Gastroesophageal sphincter (tissue), 4 donors: ENCODE data around the gene RANBP3. TPM values are rescaled to one million over a fixed set of nuclear protein-coding genes. Genes with fewer than 3 reads are reported as not detected.

ENCODE experiments used
- ATAC-seq: fragments of 150-250 bp; one replicate; pipeline ENCODE4 v1.9.1; 2016; ENCODE audit warnings: mild to moderate bottlenecking, moderate library complexity
- H3K27ac ChIP-seq, 4 donors: fragments of 200-600 bp; sonication (generic) in 3 of 4; 1 replicate in 3 of 4; 2 replicates in 1 of 4; pipeline ENCODE4 v1.5.1; 2016 to 2019
- H3K27me3 ChIP-seq: fragments of 200-600 bp; sonication (generic); one replicate; pipeline ENCODE4 v1.5.1; 2019
- H3K36me3 ChIP-seq, 2 donors: fragments of 200-600 bp; sonication (generic); one replicate each; pipeline ENCODE4 v1.5.1; 2019; ENCODE audit warnings: control low read depth in 1 of 2
- H3K4me1 ChIP-seq, 3 donors: fragments of 200-600 bp; sonication (generic); 1 replicate in 2 of 3; 2 replicates in 1 of 3; pipeline ENCODE4 v1.5.1; 2016 to 2019; ENCODE audit warnings: control low read depth in 2 of 3
- H3K4me3 ChIP-seq, 2 donors: fragments of 200-600 bp; sonication (generic); one replicate each; pipeline ENCODE4 v1.5.1; 2019; ENCODE audit warnings: mild to moderate bottlenecking in 1 of 2, moderate library complexity in 1 of 2
- H3K9me3 ChIP-seq, 3 donors: fragments of 200-600 bp; sonication (generic); one replicate each; pipeline ENCODE4 v1.5.1; 2017 to 2019; ENCODE audit warnings: control low read depth in 2 of 3
- CTCF ChIP-seq, 4 experiments: fragments of 200-600 bp in 2 of 4; fragments of 450-650 bp in 2 of 4; sonication (generic) in 1 of 4; IDR thresholded peaks; one replicate each; pipeline ENCODE4 v1.5.1; 2017 to 2019; ENCODE audit warnings: antibody characterized with exemption in 4 of 4, mild to moderate bottlenecking in 2 of 4, moderate library complexity in 2 of 4
- EP300 ChIP-seq: sonication (generic); formaldehyde crosslinking; IDR thresholded peaks from one replicate; pipeline ENCODE4 v1.6.1; 2017; ENCODE audit warnings: antibody characterized with exemption, mild to moderate bottlenecking
- POLR2A ChIP-seq, 2 donors: fragments of 450-650 bp; IDR thresholded peaks; one replicate each; pipeline ENCODE4 v1.6.1; 2017; ENCODE audit warnings: antibody characterized with exemption in 2 of 2, mild to moderate bottlenecking in 2 of 2, moderate library complexity in 1 of 2
- POLR2AphosphoS5 ChIP-seq: sonication (generic); formaldehyde crosslinking; IDR thresholded peaks from one replicate; pipeline ENCODE4 v1.6.1; 2017; ENCODE audit warnings: antibody characterized with exemption
- WGBS, 2 donors: methylation state at CpG; one replicate each; pipeline ENCODE4 v1.1.5; 2018; ENCODE audit warnings: low coverage in 1 of 2; 5-methylcytosine and 5-hydroxymethylcytosine counted together
- total RNA-seq, 4 donors: library from RNA; depleted of rRNA; stranded (reverse); fragments of >200 nt; gene quantifications; one replicate each; pipeline ENCODE4 v1.1.0, GENCODE V29; 2016

The RANBP3 gene
- total RNA-seq, 4 donors from 2014 or later = 87.0 to 125 (median 104) TPM

GRCh38 chr19:5897189-5897969 lies 80.6 kb downstream of the RANBP3 start:
- ATAC-seq = no peak
- WGBS, 2 donors = 67% methylated on average over 1 of the region's 30 CpGs; no CpG with 5 or more reads in 1 of the 2 donors
- Histone ChIP-seq H3K9me3 (no peaks in the 10 kb centered on the region), H3K36me3 (peaks cover 0 to 60% of the 10 kb centered on the region in 2 donors), H3K4me3 (no peak overlapping the region), H3K27me3 (no peaks in the 10 kb centered on the region), H3K4me1 (peaks cover 0 to 48% (median 7%) of the 10 kb centered on the region in 3 donors), H3K27ac (peak overlapping the region in 3 of 4 donors; percentile 17 to 48 (median 31))
- TF ChIP-seq POLR2AphosphoS5 = no peak
- TF ChIP-seq CTCF (IDR thresholded peaks at IDR 0.05) = no peak
- TF ChIP-seq POLR2A (IDR thresholded peaks at IDR 0.05) = no peak
- TF ChIP-seq EP300 = no peak

DNA sequence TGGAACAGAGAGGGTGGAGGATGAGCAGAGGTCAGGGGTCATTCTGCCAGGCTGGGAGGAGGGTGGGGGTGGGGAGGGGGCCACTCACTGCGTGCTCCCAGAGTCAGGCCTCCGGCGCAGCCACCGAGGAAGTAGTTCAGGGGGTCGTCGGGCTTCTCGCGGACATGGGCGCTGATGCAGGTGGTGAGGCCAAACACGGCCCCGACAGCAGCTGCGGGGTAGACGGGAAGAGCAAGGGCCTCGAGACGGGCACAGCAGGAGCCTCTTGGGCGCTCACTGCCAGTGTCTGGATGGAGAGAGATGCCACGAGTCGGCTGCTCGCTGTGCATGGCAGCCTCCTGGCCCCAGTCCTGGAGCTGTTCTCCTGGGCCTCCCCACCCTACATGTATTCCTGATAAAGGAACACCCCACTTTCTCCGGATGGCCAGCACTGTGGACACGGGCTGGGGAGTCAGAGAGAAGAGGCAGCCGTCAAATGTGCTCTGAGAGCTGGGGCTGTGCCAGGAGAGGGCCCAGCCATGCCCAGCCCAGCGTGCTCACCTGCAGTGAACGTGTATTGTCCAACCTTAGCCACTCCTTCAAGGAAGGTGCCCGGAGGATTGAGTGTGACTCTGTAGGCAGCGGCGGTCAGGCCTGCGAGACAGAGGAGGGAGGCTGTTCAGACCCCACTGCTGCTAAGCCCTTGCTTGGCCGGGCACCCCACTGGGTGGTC lies 81.4 kb downstream of the RANBP3 start:
- peak overlapping the region in 2 of 4 donors; percentile 17 to 48 for H3K27ac ChIP-seq
- no peak overlapping the region for H3K4me3 ChIP-seq
- H3K36me3 ChIP-seq = peaks cover 0 to 55% of the 10 kb centered on the region in 2 donors
- peaks cover 8% of the 10 kb centered on the region for H3K27me3 ChIP-seq
- no peak for ATAC-seq
- H3K9me3 ChIP-seq = no peaks in the 10 kb centered on the region
- peaks cover 0 to 48% (median 9%) of the 10 kb centered on the region in 3 donors for H3K4me1 ChIP-seq
- 96% methylated on average over 12 of the region's 29 CpGs; no CpG with 5 or more reads in 1 of the 2 donors for WGBS, 2 donors
- TF ChIP-seq POLR2A (IDR thresholded peaks at IDR 0.05) (no peak), EP300 (no peak), POLR2AphosphoS5 (no peak), CTCF (IDR thresholded peaks at IDR 0.05) (no peak)

GRCh38 chr19:5895890-5896289 lies 82.0 kb downstream of the RANBP3 start:
- H3K27ac ChIP-seq = no peak overlapping the region
- peaks cover 15% of the 10 kb centered on the region for H3K27me3 ChIP-seq
- no peak for ATAC-seq
- peaks cover 0 to 48% (median 11%) of the 10 kb centered on the region in 3 donors for H3K4me1 ChIP-seq
- TF ChIP-seq EP300 (no peak), POLR2AphosphoS5 (no peak), POLR2A (IDR thresholded peaks at IDR 0.05) (no peak), CTCF (IDR thresholded peaks at IDR 0.05) (no peak)
- 60% methylated on average over 2 of the region's 8 CpGs; no CpG with 5 or more reads in 1 of the 2 donors for WGBS, 2 donors
- H3K4me3 ChIP-seq = no peak overlapping the region
- H3K36me3 ChIP-seq = peaks cover 0 to 51% of the 10 kb centered on the region in 2 donors
- H3K9me3 ChIP-seq = no peaks in the 10 kb centered on the region

DNA sequence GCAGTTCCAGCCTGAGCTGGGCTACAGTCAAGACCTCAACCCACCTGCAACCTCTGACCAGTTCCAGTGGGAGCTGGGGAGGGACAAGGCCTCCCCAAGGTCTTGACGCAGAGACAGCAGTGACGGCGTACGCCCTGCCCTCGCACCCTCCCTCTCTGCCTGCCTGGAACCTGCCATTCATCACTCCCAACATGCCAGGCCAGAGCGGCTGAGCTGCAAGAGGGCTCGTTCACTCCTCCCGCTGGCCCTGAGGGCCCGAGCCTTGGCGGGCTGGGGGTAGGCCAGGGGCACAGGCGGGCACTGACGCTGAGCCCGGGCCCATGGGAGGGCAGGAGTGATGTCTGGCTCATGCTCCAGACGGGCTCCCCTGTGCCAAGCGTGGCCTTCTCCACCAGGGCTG lies 82.5 kb downstream of the RANBP3 start:
- WGBS, 2 donors = no CpG with 5 or more reads among the region's 15 CpGs
- TF ChIP-seq POLR2AphosphoS5 = no peak
- no peak for TF ChIP-seq EP300
- no peak for TF ChIP-seq POLR2A (IDR thresholded peaks at IDR 0.05)
- TF ChIP-seq CTCF (IDR thresholded peaks at IDR 0.05) = no peak
- H3K4me1 ChIP-seq = peaks cover 0 to 50% (median 14%) of the 10 kb centered on the region in 3 donors
- no peaks in the 10 kb centered on the region for H3K9me3 ChIP-seq
- no peak for ATAC-seq
- H3K4me3 ChIP-seq = no peak overlapping the region
- peaks cover 16% of the 10 kb centered on the region for H3K27me3 ChIP-seq
- peaks cover 0 to 47% of the 10 kb centered on the region in 2 donors for H3K36me3 ChIP-seq
- H3K27ac ChIP-seq = no peak overlapping the region
